ENCODE data around the gene SLC39A2.

DNA sequence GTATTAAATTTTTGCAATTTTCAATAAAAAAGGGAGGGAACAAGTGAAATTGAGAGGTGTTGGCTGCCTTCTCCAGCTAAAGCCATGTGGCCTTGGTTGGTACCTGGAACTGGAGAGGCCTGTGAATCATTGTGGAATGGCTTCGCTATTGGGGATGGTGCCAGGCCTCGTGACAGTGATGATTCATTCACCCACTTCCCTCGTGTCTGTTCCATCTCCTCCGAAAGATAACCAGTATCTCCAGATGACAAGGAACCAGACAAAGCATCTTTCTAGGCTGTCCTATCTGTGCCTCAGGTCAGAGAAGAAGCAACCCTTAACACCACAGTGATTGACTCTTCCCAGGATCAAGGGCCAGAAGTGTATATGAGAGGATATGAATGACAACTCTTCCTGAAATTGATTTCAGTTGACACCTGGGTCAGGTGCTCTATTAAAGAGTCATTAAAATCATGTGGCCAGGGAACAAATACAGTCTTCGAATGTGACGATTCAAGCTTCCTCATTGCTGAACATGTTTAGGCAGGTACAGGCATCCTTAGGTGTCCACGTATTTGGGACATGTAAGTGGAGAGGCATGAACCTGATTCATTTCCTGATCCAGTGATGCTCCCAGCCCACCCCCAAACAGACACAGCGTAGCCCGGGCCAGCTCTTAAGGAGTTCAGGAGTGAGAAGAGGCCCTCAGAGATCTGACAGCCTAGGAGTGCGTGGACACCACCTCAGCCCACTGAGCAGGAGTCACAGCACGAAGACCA lies 42.8 kb downstream of the SLC39A2 start, which contains the start of gene RNASE7:
- TF ChIP-seq POLR2A (conservative IDR thresholded peaks at IDR 0.05), result no peak
- TF ChIP-seq WHSC1 (IDR thresholded peaks at IDR 0.05; ENCODE audit: low read length), result no peak
- TF ChIP-seq, protein P1, sequence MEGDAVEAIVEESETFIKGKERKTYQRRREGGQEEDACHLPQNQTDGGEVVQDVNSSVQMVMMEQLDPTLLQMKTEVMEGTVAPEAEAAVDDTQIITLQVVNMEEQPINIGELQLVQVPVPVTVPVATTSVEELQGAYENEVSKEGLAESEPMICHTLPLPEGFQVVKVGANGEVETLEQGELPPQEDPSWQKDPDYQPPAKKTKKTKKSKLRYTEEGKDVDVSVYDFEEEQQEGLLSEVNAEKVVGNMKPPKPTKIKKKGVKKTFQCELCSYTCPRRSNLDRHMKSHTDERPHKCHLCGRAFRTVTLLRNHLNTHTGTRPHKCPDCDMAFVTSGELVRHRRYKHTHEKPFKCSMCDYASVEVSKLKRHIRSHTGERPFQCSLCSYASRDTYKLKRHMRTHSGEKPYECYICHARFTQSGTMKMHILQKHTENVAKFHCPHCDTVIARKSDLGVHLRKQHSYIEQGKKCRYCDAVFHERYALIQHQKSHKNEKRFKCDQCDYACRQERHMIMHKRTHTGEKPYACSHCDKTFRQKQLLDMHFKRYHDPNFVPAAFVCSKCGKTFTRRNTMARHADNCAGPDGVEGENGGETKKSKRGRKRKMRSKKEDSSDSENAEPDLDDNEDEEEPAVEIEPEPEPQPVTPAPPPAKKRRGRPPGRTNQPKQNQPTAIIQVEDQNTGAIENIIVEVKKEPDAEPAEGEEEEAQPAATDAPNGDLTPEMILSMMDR (IDR thresholded peaks at IDR 0.05 in 2 of 3, conservative IDR thresholded peaks at IDR 0.05 in 1 of 3; ENCODE audit: insufficient read depth in 2 of 3, low read depth in 1 of 3, low read length in 3 of 3), result no peak
- TF ChIP-seq RFX5 (IDR thresholded peaks at IDR 0.05; ENCODE audit: low read depth, low read length), result no peak
- TF ChIP-seq KDM1A (IDR thresholded peaks at IDR 0.05), result 0 out of 4 replicates have a peak, but pooled peaks of 1 of the 2 experiments have one; percentile 9
- no peak for TF ChIP-seq GABPA (tag; conservative IDR thresholded peaks at IDR 0.05; ENCODE audit: low read depth)
- TF ChIP-seq MTF1 (CRISPR knock-in tag; IDR thresholded peaks at IDR 0.05; ENCODE audit: borderline replicate concordance), result no peak
- no peak for TF ChIP-seq ZNF232 (CRISPR knock-in tag; IDR thresholded peaks at IDR 0.05)
- TF ChIP-seq PHF8 (IDR thresholded peaks at IDR 0.05; ENCODE audit: borderline replicate concordance, low read length), result no peak
- no peak for TF ChIP-seq TRIM28 (IDR thresholded peaks at IDR 0.05)
- TF ChIP-seq ZNF224 (CRISPR knock-in tag; IDR thresholded peaks at IDR 0.05), result no peak
- no peak for TF ChIP-seq SRSF3 (IDR thresholded peaks at IDR 0.05; ENCODE audit: insufficient read depth, low read length)
- TF ChIP-seq, protein P2, sequence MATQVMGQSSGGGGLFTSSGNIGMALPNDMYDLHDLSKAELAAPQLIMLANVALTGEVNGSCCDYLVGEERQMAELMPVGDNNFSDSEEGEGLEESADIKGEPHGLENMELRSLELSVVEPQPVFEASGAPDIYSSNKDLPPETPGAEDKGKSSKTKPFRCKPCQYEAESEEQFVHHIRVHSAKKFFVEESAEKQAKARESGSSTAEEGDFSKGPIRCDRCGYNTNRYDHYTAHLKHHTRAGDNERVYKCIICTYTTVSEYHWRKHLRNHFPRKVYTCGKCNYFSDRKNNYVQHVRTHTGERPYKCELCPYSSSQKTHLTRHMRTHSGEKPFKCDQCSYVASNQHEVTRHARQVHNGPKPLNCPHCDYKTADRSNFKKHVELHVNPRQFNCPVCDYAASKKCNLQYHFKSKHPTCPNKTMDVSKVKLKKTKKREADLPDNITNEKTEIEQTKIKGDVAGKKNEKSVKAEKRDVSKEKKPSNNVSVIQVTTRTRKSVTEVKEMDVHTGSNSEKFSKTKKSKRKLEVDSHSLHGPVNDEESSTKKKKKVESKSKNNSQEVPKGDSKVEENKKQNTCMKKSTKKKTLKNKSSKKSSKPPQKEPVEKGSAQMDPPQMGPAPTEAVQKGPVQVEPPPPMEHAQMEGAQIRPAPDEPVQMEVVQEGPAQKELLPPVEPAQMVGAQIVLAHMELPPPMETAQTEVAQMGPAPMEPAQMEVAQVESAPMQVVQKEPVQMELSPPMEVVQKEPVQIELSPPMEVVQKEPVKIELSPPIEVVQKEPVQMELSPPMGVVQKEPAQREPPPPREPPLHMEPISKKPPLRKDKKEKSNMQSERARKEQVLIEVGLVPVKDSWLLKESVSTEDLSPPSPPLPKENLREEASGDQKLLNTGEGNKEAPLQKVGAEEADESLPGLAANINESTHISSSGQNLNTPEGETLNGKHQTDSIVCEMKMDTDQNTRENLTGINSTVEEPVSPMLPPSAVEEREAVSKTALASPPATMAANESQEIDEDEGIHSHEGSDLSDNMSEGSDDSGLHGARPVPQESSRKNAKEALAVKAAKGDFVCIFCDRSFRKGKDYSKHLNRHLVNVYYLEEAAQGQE (IDR thresholded peaks at IDR 0.05; ENCODE audit: borderline replicate concordance), result no peak
- TF ChIP-seq, protein P2 (CRISPR knock-in tag; IDR thresholded peaks at IDR 0.05; ENCODE audit: low read depth), result no peak
- no peak for TF ChIP-seq POLR2AphosphoS5 (IDR thresholded peaks at IDR 0.05; ENCODE audit: control insufficient read depth, insufficient read depth, low read depth, low read length)

Measured in K562 (cell line).